Adrenal gland (tissue), 5 donors: ENCODE measurements around the gene CSHL1.
"Not testable (repeated sequence)": the region's sequence is repeated elsewhere in the genome, so short reads cannot be mapped to it uniquely, and the experiment has no call there.

ENCODE experiments used
- POLR2A ChIP-seq, 2 donors: fragments of 450-650 bp; IDR thresholded peaks; one replicate each; pipeline ENCODE4 v1.6.1; 2017; ENCODE audit warnings: antibody characterized with exemption in 2 of 2, mild to moderate bottlenecking in 2 of 2, moderate library complexity in 1 of 2
- TF ChIP-seq, protein P1 (sequence below), 6 experiments: fragments of 450-650 bp in 4 of 6; fragments of 200-600 bp in 2 of 6; sonication (generic) in 1 of 6; IDR thresholded peaks; 1 replicate in 5 of 6; 2 replicates in 1 of 6; pipeline versions ENCODE4 v1.5.1 to v1.8.0; 2016 to 2021; ENCODE audit warnings: antibody characterized with exemption in 6 of 6, mild to moderate bottlenecking in 2 of 6, moderate library complexity in 1 of 6
- donor health status: DM: no; HTN: no; CAD: no.

DNA sequence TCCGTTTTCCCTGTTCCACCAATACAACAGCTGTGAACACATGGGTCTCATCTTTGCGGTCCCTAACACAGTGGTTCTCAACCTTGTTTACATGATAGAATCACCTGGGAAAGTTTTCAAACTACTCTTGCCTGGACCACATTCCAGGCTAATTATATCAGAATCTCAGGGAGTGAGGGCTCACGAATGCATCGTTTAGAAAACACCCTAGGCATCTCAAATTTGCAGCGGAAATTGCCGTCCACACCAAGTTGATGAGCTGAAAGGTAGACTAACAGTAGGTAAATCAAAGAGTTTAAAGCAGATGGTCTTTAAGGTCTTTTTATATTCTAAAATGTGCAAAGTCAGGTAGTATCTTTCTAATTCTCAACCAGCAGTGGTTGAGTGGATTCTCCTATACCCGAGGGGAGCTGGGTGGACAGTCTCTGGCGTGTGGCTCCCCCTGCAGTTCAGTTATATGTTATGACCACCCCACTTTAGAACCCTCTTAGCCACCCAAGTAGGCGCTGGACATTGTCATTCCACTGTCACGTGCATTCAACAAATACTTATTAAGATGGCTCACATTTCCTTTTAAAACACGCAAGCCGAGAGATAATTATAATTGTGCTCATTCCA lies 3.8 kb downstream of the CSHL1 start:
- TF ChIP-seq, protein P1, sequence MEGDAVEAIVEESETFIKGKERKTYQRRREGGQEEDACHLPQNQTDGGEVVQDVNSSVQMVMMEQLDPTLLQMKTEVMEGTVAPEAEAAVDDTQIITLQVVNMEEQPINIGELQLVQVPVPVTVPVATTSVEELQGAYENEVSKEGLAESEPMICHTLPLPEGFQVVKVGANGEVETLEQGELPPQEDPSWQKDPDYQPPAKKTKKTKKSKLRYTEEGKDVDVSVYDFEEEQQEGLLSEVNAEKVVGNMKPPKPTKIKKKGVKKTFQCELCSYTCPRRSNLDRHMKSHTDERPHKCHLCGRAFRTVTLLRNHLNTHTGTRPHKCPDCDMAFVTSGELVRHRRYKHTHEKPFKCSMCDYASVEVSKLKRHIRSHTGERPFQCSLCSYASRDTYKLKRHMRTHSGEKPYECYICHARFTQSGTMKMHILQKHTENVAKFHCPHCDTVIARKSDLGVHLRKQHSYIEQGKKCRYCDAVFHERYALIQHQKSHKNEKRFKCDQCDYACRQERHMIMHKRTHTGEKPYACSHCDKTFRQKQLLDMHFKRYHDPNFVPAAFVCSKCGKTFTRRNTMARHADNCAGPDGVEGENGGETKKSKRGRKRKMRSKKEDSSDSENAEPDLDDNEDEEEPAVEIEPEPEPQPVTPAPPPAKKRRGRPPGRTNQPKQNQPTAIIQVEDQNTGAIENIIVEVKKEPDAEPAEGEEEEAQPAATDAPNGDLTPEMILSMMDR (IDR thresholded peaks at IDR 0.05) = not testable (repeated sequence)
- not testable (repeated sequence) for TF ChIP-seq POLR2A (IDR thresholded peaks at IDR 0.05)
